GM06990 (cell line): ENCODE measurements around the gene MYO5A.
"Not testable (repeated sequence)": the region's sequence is repeated elsewhere in the genome, so short reads cannot be mapped to it uniquely, and the experiment has no call there.

Experiments
- DNase-seq: peaks from one replicate; pipeline ENCODE4 v3.0.0-alpha.2; 2011; ENCODE audit not compliant: insufficient read length; ENCODE audit errors: extremely low read depth
- H3K27me3 ChIP-seq: replicated peaks from 2 replicates; pipeline ENCODE4 v1.6.0; 2011; ENCODE audit warnings: low read length; ENCODE audit not compliant: control insufficient read depth, insufficient read depth
- H3K36me3 ChIP-seq: 2 replicates; pipeline ENCODE4 v1.5.1; 2011; ENCODE audit warnings: low read length; ENCODE audit not compliant: control insufficient read depth, insufficient read depth
- H3K4me3 ChIP-seq: replicated peaks from 2 replicates; pipeline ENCODE4 v1.5.1; 2011; ENCODE audit warnings: low read depth, mild to moderate bottlenecking, control low read depth, low read length
- TF ChIP-seq, protein P1 (sequence below): IDR thresholded peaks from 2 replicates; pipeline ENCODE4 v1.5.1; 2011; ENCODE audit warnings: low read length, control low read depth, mild to moderate bottlenecking, inconsistent platforms; ENCODE audit not compliant: insufficient read depth, poor library complexity, severe bottlenecking

Gene MYO5A

DNA sequence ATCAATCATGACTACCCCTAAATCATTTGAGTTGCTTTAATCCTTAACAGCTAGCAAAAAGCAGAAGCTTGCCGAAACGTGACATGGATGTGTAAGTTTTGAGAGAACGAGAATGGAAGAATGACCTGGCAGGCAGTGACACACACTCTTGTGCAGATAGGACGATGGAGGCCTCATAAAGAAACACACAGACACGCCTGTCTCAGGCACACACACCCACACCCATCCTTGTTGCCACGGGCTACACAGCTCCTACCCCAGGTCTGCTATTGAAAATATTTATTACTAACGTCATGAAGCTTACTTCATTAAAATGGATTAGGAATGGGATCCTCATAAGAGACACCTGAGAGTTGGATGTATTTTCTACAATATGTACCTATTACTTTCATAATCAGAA, 241.6 kb downstream of the MYO5A start:
- no peak for DNase-seq
- Histone ChIP-seq H3K36me3 (no peaks in the 10 kb centered on the region), H3K27me3 (no peaks in the 10 kb centered on the region), H3K4me3 (no peak overlapping the region)
- TF ChIP-seq, protein P1, sequence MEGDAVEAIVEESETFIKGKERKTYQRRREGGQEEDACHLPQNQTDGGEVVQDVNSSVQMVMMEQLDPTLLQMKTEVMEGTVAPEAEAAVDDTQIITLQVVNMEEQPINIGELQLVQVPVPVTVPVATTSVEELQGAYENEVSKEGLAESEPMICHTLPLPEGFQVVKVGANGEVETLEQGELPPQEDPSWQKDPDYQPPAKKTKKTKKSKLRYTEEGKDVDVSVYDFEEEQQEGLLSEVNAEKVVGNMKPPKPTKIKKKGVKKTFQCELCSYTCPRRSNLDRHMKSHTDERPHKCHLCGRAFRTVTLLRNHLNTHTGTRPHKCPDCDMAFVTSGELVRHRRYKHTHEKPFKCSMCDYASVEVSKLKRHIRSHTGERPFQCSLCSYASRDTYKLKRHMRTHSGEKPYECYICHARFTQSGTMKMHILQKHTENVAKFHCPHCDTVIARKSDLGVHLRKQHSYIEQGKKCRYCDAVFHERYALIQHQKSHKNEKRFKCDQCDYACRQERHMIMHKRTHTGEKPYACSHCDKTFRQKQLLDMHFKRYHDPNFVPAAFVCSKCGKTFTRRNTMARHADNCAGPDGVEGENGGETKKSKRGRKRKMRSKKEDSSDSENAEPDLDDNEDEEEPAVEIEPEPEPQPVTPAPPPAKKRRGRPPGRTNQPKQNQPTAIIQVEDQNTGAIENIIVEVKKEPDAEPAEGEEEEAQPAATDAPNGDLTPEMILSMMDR, result no peak

DNA sequence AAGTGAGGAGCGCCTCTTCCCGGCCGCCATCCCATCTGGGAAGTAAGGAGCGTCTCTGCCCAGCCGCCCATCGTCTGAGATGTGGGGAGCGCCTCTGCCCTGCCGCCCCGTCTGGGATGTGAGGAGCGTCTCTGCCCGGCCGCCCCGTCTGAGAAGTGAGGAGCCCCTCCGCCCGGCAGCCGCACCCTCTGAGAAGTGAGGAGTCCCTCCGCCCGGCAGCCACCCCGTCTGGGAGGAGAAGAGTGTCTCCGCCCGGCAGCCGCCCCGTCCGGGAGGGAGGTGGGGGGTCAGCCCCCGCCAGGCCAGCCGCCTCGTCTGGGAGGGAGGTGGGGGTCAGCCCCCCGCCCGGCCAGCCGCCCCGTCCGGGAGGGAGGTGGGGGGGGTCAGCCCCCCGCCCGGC, 242.7 kb downstream of the MYO5A start:
- H3K27me3 ChIP-seq, H3K4me3 ChIP-seq, H3K36me3 ChIP-seq, DNase-seq: not testable (repeated sequence)

DNA sequence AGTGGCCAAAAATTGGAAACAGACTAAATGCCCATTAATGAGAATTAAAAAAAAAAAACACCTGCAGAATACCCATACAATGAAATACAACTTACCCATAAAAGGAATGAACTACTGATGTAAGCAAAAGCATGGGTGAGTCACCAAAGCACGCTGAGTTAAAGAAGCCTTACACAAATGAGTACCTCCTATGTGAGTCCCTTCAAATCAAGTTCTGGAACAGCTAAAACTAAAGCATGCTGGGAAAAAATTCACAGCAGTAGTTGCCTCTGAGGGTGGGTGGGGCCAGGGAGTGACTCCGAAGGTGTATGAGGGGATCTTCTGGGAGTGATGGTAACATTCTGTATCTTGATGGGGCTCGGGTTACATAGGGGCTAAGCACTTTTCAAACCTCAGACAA, 244.5 kb downstream of the MYO5A start:
- H3K36me3 ChIP-seq, result no peaks in the 10 kb centered on the region
- no peak overlapping the region for H3K4me3 ChIP-seq
- H3K27me3 ChIP-seq, result no peaks in the 10 kb centered on the region; the same call in 1 of the 2 replicates
- TF ChIP-seq, protein P1, result no peak
- DNase-seq, result no peak

- Histone ChIP-seq H3K4me3 (no peak overlapping the region), H3K36me3 (no peaks in the 10 kb centered on the region), H3K27me3 (no peaks in the 10 kb centered on the region; the same call in 1 of the 2 replicates)
- TF ChIP-seq, protein P1, result no peak
- DNase-seq, result no peak
Observed at GRCh38 chr15:52283281-52283680, 245.4 kb downstream of the MYO5A start.

- no peaks in the 10 kb centered on the region for H3K36me3 ChIP-seq
Observed at GRCh38 chr15:52282418-52282817, 246.3 kb downstream of the MYO5A start.

GRCh38 chr15:52281085-52282035, 247.3 kb downstream of the MYO5A start:
- no peaks in the 10 kb centered on the region for H3K36me3 ChIP-seq
- TF ChIP-seq, protein P1, result no peak
- no peak for DNase-seq
- H3K4me3 ChIP-seq, result no peak overlapping the region
- no peaks in the 10 kb centered on the region; the same call in 1 of the 2 replicates for H3K27me3 ChIP-seq

More at GRCh38 chr15:52282418-52282817, 246.3 kb downstream of the MYO5A start:
- no peak overlapping the region for H3K4me3 ChIP-seq
- no peak for DNase-seq
- no peaks in the 10 kb centered on the region; the same call in 1 of the 2 replicates for H3K27me3 ChIP-seq
- TF ChIP-seq, protein P1, result no peak
